ENCODE data around the gene GADD45B.
"Not testable (repeated sequence)": the region's sequence is repeated elsewhere in the genome, so short reads cannot be mapped to it uniquely, and the experiment has no call there.

The GADD45B gene

GRCh38 chr19:2488405-2488941 is 12.5 kb downstream of the GADD45B start:
- DNase-seq (ENCODE audit: low read depth, low spot score): no peak

DNA sequence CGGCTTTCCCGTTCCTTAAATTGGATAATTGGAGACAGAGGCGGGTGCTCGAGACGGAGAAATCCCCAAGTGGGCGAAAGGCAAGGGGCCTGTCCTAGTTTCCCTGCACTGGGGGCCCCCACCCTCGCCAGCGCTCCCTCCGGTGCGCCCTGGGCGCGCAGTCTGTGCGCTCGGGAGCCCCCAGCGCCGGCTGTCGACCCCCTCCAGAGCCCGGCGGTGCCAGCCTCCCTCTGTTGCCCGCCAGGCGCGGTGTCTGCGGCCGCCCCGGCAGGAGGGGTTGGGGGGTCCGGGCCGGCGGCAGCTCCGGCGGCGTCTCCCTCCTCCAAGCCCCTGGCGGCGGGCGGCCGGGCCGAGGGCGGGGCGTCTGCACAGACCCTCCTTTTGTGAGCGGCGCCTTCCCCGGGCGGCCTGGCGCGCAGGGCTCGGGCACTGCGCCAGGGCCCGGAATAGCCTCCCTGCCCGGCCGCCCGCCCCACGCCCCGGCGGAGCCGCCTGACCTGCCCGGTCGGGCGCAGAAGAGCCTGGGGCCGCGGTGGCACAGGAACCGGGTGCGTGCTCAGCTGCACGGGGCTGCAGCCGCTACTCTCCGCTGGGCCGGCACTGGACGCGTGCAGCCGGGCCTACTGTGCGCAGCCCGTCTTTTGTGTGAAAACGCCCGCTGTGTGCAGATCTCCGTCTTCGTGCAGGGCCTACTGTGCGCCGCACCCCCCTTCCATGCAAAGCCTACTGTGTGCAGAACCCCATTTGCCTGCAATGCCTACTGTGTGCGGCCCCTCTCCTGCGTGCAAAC is 13.2 kb downstream of the GADD45B start:
- DNase-seq (ENCODE audit: low read depth, low spot score): peak; percentile 53

- no peak for DNase-seq (ENCODE audit: low read depth, low spot score)
Measured at GRCh38 chr19:2490659-2491058, 14.7 kb downstream of the GADD45B start.

- DNase-seq (ENCODE audit: low read depth, low spot score): no peak
Measured at GRCh38 chr19:2491130-2491801, 15.3 kb downstream of the GADD45B start.

DNA sequence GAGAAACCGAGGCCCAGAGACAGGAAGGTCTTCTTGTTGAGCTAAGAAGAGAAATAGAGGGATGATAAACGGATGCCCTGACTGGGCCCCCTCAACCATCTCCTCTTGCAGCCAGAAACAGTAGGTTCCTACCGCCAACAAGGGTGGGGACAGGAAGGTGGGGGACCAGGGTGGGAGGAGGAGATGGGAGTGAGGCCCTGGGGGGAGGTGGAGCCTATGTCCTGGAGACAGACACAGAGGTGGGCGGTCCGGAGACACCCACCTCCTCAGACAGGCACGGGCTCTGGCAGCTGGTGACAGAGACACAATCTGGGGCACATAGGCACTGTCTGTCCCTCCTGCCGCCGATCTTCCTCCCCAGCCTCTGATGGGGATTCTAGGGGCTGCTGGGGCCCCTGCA is 16.9 kb downstream of the GADD45B start:
- no peak for DNase-seq (ENCODE audit: low read depth, low spot score)

- not testable (repeated sequence) for DNase-seq (ENCODE audit: low read depth, low spot score)
Measured at GRCh38 chr19:2493448-2493847, 17.5 kb downstream of the GADD45B start.

DNA sequence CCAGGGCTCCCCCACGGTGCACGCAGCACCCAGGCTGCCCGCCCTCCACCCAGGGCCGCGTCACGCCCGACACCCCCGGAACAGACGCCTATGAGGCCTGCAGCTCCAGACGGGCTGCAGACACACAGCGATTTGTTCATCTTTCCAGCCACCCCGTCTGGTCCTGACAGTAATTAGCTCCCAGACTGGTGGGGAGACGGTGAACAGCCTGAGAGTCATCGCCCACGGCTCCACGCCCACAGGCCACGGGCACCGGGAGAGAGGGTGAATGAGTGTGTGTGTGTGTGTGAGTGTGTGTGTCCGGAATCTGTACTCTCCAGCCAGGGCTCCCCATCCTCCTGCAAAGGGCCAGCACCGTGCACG is 18.1 kb downstream of the GADD45B start:
- peak; percentile 40 for DNase-seq (ENCODE audit: low read depth, low spot score)

DNA sequence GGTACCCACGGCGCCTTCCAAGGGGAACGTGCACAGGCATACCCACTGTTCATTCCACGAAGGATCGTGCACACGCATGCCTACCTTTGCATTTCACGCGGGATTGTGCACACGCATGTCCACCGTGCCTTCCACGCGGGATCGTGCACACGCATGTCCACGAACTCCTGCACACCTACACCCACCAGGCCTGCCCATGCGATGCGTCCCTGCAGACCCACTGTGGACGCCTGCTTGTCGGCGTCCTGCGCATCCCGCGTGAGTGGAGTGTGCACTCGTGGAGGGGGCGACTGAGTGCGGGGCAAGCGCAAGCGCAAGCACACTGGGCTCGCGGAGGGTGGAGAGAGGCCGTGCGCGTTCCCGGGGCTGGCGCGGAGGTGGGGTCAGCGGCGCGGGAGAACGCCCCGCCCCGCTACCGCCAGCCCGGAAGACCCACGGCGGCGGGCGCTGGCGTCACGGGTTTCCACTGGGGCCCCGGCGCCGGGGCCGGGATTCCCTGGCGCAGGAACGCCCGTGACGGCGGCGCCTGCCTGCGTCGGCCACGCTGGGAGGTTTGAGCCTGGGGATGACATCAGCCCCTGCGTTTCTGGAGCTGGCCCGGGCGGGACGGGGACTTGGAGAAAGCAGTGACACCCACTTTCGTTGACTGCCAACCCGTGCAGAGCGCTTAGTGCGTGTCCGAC is 18.7 kb downstream of the GADD45B start:
- peak; percentile 65 for DNase-seq (ENCODE audit: low read depth, low spot score)

GRCh38 chr19:2495130-2495641 is 19.3 kb downstream of the GADD45B start:
- no peak for DNase-seq (ENCODE audit: low read depth, low spot score)

DNA sequence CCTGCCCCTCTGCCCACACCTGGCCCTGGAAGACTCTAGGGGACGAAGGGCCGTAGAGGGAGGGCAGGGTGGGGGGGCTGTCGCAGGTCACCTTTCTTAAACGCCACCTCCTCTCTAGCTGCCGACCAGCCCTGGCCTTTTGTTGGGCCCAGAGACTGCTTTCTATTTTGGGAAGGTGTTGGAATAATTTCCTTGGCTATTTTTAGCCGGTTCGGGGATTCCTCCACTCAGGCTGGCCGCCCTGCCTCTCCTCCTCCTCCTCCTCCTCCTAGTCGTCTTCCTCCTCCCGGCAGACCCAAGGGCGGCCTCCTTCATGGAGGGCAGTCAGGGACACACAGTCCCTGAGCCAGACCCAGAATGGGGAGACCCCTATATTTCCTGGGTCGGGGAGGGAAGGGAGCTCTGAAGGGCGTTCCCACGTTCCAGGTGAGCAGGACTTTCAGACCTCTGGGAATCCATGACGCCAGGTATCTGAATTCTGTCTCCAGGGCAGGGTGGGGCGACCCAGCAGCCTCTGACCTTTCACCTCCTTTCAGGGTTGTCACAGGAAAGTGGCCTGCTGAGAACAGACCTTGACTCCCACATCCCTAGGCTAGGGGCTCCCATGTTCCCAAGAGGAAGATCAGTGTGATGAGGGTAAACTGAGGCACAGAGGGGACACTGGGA is 19.9 kb downstream of the GADD45B start:
- peak; percentile 46 for DNase-seq (ENCODE audit: low read depth, low spot score)

DNA sequence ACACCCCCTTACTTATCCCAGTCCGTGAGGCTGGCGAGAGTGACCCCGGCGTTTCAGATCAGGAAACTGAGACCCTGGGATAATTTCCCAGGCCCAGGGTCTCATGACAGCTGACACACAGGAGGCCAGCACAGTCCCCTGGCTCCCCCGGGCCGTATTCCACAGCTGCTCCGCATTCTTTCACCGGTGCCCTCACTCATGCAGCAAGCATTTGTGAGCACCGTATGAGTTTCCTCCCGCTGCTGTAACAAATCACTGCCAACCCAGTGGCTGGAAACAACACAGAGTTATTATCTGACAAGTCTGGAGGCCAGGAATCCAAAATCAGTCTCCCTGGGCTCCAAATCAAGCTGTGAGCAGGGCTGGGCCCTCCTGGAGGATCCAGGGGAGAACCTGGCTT is 21.3 kb downstream of the GADD45B start:
- DNase-seq (ENCODE audit: low read depth, low spot score): peak; percentile 67

GRCh38 chr19:2500156-2500555 is 24.2 kb downstream of the GADD45B start:
- no peak for DNase-seq (ENCODE audit: low read depth, low spot score)

DNA sequence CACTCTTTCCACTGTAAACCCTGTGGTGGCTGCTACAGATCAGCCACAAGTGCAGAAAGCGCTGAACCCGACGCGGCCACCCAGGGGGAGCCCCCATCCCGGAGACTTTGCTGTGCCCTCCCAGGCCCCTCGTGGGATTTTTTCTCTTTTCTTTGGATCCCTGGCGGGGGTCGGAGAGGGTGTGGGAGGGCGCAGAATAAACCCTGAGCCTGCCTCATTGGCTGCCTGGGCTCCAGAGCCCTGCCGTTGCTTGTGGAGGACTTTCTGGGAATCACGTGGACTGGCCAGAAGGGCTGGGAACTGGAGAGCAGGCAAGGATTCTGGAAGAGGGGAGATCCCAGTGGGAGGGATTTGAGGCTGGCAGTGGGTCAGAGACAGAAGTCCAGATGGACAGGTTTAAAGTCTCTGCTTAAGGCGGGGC is 24.9 kb downstream of the GADD45B start:
- DNase-seq (ENCODE audit: low read depth, low spot score): no peak

DNA sequence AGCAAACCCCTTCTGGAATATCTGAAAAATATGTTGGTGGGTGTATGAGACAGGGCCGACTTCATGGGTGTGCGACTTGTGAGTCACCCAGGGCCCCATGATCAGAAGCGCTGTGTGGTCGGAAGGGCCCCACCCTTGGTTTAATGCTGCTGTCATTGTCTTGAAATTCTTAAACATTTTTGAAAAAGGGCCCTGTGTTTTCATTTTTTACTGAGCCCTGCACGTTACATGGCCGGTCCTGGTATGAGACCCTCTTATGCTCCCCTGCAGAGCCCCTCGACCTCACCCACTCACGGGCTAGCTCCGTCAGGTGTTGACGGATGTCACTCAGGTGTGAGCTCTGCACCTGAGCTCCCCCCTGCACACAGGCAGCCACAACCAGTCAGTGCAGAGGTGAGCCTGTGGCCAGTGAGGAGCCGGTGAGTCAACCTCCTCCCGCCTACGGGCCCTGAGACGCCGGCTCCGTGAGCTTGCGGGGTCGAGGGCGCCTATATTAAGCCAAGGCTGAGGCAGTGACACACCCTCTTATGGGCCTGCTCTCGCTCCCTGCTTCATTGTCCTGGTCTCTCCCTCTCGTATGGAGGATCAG is 27.7 kb downstream of the GADD45B start:
- DNase-seq (ENCODE audit: low read depth, low spot score): no peak

- DNase-seq (ENCODE audit: low read depth, low spot score): not testable (repeated sequence)
Measured at GRCh38 chr19:2506656-2507055, 30.7 kb downstream of the GADD45B start.

DNA sequence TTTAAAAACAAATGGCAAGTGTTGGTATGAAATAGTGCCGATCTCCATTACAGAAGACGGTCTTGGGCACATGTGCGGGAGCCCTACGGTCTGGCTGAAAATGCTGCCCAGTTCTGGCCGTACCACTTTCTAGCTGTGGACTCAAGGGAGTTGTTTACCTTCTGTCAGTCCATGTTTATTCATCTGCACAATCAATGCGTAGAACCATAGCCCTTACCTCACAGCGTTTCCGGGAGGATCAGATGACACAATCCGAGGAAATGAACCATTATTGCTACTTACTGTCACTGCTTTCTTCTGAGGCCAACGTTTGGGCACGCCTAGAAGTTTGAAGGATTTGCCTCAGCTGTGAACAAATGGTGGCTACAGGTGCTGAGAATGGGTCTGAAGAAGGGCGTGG is 31.2 kb downstream of the GADD45B start:
- no peak for DNase-seq (ENCODE audit: low read depth, low spot score)

- DNase-seq (ENCODE audit: low read depth, low spot score): no peak
Measured at GRCh38 chr19:2509096-2509495, 33.2 kb downstream of the GADD45B start.

GRCh38 chr19:2511570-2511969 is 35.6 kb downstream of the GADD45B start:
- DNase-seq (ENCODE audit: low read depth, low spot score): no peak

GRCh38 chr19:2511991-2512390 is 36.1 kb downstream of the GADD45B start:
- no peak for DNase-seq (ENCODE audit: low read depth, low spot score)

DNA sequence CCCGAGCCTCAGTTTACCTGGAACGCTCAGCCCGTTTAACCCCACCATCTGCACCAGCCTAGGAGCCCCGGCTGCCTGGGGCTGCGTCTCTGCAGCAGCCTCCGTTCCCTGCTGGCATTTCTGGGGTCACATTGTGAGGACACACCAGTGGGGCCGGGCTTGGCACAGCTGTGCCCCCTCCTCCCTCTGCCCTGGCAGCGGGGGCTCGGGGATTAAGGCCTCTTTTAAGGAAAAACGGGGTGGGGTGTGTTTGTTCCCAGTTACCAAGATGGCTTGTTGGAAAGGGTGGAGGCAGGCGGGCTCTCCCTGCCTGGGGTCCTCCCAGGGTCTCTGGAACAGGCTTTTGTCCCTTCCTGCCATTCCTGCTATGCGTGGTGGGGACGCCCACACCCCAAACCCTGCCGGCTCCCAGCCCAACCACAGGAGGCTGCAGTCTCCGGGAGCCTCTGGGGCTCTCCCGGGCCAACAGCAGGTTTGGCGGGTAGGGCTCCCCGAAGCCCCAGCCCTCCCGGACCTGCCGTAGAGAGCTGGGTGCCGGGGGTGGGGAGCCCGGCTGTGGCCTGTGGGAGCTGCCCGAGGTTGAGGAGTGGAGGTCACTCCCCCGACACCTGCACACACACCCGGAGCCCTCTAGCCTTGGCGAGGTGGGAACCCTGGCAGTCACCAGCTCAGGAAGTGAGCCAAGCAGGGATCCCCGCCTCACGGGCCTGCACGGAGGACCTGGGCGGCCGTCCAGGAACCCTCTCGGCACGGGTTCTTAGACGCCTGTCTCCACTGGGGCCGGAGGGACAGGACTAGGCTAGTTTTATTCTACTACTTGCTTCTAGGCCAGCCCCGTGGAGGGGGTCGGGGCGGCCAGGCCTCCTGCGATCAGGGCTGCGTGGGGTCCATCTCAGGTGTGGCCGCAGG is 36.9 kb downstream of the GADD45B start:
- DNase-seq (ENCODE audit: low read depth, low spot score): no peak

All from ELF-1 (cell line).